OCI-LY3 (cell line): ENCODE results near the gene WASHC3.

Source experiments
- EZH2phosphoT487 ChIP-seq: fragments of 200-600 bp; shearing (Covaris generic); IDR thresholded peaks from 2 replicates; pipeline ENCODE4 v1.6.1; 2018; ENCODE audit warnings: antibody characterized with exemption, mixed run types, low read depth
- TF ChIP-seq, protein P1 (sequence below): fragments of 200-600, 300-600 bp; sonication (generic); IDR thresholded peaks from 2 replicates; pipeline ENCODE4 v1.5.1; 2014; ENCODE audit warnings: antibody characterized with exemption, low read length, low read depth

DNA sequence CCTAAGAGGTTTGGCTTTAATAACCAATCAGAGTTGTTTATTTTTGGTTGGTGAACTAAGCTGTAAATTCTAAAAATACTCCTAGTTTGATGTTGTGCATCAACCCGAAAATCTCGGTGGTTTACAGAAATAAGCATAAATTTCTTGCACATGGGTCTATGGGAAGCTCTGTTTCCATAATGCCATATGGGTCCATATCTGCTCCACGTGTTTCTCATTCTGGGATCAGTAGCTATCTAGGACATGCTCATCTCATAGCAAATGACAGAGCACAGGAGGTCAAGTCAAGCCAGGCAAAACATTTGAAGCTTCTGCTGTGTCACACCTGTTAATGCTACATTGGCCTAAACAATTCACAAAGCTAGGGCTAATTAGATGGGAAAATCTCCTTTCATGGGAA, 35.1 kb upstream of the WASHC3 start:
- TF ChIP-seq, protein P1, sequence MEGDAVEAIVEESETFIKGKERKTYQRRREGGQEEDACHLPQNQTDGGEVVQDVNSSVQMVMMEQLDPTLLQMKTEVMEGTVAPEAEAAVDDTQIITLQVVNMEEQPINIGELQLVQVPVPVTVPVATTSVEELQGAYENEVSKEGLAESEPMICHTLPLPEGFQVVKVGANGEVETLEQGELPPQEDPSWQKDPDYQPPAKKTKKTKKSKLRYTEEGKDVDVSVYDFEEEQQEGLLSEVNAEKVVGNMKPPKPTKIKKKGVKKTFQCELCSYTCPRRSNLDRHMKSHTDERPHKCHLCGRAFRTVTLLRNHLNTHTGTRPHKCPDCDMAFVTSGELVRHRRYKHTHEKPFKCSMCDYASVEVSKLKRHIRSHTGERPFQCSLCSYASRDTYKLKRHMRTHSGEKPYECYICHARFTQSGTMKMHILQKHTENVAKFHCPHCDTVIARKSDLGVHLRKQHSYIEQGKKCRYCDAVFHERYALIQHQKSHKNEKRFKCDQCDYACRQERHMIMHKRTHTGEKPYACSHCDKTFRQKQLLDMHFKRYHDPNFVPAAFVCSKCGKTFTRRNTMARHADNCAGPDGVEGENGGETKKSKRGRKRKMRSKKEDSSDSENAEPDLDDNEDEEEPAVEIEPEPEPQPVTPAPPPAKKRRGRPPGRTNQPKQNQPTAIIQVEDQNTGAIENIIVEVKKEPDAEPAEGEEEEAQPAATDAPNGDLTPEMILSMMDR = no peak
- no peak for TF ChIP-seq EZH2phosphoT487
